ENCODE measurements around the gene TENT5C.

The TENT5C gene

DNA sequence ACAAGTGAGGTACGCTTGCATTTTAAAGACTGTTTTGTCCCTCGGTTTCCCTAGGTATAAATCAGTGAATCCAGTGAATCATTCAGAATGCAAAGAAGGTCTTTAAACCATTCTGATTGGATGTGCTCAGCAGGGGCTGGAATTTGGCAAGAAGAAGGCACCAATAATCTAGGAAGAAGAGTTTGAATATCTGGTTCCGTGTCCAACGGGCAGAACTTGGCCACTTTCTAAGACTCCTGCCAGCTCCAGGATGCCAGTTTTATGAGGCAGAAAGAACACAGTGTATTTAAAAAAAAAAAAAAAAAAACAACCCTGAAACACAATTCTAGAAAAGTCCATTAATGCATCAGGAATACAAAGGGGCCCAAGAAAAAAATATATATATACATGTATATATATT lies 3.0 kb upstream of the TENT5C start:
- TF ChIP-seq, protein P1, sequence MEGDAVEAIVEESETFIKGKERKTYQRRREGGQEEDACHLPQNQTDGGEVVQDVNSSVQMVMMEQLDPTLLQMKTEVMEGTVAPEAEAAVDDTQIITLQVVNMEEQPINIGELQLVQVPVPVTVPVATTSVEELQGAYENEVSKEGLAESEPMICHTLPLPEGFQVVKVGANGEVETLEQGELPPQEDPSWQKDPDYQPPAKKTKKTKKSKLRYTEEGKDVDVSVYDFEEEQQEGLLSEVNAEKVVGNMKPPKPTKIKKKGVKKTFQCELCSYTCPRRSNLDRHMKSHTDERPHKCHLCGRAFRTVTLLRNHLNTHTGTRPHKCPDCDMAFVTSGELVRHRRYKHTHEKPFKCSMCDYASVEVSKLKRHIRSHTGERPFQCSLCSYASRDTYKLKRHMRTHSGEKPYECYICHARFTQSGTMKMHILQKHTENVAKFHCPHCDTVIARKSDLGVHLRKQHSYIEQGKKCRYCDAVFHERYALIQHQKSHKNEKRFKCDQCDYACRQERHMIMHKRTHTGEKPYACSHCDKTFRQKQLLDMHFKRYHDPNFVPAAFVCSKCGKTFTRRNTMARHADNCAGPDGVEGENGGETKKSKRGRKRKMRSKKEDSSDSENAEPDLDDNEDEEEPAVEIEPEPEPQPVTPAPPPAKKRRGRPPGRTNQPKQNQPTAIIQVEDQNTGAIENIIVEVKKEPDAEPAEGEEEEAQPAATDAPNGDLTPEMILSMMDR (IDR thresholded peaks at IDR 0.05; ENCODE audit: control extremely low read depth, extremely low read depth, low read depth, missing control alignments), result no peak
- no peak for DNase-seq (ENCODE audit: extremely low spot score)
- ChIA-PET POLR2A (no interaction called here), CTCF (no interaction called here)

DNA sequence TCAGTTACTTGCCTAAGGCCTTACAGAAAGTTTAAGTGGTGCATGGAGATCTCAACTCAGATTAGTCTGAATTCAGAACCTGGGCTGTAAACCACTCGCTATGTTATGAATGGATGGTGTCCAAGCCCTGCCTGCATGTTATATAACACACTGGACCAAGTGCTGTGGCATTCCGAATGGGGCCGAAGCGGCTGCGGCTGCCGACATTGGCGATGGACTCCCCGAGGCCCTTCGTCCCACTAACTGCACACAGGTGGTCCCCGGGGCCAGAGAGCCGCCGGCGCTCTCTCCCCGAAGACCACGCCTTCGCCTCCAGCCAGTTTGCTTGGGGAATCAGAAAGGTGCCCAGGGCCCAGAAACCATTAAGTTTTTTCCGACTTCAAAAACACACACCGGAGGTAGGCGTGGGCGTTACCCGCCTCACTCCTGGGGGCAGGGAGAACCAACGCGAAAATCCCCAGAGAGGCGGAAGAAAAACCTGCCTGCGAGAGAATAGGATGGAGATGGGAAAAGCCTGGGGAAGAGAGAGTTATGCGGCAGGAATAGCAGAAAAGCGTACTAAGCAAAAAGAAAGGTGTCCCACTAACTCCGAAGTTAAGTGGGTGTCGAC lies 579 bp upstream of the TENT5C start:
- no peak for DNase-seq (ENCODE audit: extremely low spot score)
- ChIA-PET POLR2A (no interaction called here), CTCF (no interaction called here)
- TF ChIP-seq, protein P1 (IDR thresholded peaks at IDR 0.05; ENCODE audit: control extremely low read depth, extremely low read depth, low read depth, missing control alignments), result no peak

DNA sequence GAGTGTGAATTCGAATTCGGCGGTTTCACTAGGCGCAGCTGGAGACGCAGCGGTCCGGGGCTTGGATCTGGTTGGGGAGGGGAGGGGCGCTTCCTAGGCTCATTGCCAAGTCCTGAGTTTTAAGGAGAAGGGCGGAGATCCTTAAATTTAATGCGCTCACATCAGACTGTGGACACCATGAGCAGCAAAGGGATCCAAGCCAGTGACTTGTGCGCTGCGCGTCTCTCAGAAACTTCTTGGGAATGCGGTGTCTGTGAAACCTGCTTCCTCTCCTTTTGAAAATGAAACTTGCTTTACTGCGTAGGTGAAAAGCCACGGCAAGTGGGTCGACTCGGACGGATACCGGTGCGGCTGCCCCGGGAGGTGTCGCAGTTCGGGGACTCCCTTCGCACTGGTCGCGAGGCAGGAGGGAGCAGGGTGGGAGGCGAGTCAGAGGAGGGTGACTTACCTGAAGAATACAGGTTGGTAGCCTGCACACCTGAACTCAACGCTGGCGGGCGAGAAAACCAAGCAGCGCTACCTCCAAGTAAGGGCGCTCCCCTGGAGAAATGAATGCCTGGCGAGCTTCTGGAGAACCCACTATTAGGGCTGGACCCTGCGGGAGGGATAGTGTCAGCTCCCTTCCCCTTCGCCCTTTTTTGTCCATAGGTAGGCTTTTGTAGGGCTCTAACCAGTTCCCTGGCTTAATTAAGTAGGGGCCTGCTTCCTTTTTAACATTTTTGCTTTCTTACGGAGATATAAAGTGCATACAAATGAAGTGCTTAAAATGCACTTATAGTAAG lies 992 bp downstream of the TENT5C start:
- TF ChIP-seq, protein P1 (IDR thresholded peaks at IDR 0.05; ENCODE audit: control extremely low read depth, extremely low read depth, low read depth, missing control alignments), result no peak
- CTCF ChIA-PET, result interaction anchor here (0.7 to 1.7 kb wide), 5 partner anchors 13 to 73 kb away, joined by 3 to 5 read pairs (median 4); no protein-coding TSS in a partner anchor
- no peak for DNase-seq (ENCODE audit: extremely low spot score)
- POLR2A ChIA-PET, result interaction anchor here (0.6 to 0.9 kb wide), 2 partner anchors 19 to 24 kb away, joined by 3 read pairs; no protein-coding TSS in a partner anchor

DNA sequence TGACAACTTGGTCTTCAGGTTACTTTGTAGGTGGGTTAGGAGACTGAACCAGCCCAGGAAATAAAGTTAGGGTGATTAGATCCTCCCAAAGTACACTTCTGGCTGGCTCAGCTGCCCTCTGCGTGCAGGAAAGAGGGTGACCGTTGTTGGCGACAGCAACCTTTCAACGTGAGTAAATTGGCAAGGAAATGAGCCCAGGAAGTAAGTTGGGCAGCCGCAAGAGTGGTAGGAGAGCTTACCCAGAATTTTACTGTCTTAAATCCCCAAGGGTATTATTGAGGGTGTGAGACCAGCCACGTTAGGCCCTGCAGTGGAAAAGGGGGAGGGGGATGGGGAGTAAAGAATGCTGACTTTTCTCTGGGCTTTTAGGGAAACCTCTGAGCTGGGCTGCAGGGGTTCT lies 1.6 kb downstream of the TENT5C start:
- TF ChIP-seq, protein P1 (IDR thresholded peaks at IDR 0.05; ENCODE audit: control extremely low read depth, extremely low read depth, low read depth, missing control alignments), result no peak
- DNase-seq (ENCODE audit: extremely low spot score), result no peak
- ChIA-PET POLR2A (no interaction called here), CTCF (interaction anchor here (0.9 to 1.7 kb wide), 5 partner anchors 13 to 73 kb away, joined by 3 to 5 read pairs (median 4); no protein-coding TSS in a partner anchor)

DNA sequence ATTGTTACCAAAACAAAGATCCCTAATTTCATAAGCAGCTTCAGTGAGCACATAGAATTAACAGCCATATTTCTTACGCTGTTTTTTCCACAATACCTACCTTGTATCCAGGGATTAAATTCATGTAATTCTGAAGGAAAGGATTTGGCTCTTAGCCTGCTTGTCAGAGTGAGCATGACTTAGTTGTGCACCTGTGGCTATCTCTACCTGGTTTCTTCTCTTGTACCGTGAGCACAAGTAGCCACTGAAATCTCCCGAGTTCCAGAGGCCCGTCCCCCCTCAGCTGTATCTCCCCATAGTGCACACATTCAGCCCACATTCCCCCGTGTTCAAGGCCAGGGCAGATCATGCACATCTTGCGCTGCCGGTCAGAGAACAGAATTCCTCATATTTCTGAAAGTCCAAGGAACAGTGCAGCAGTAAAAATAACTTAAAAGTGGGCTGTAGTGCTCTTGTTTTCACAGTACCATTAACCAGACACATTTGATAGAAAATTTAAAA lies 2.3 kb downstream of the TENT5C start:
- POLR2A ChIA-PET, result interaction anchor here (0.6 kb wide), 1 partner anchor 536 kb away, joined by 3 read pairs; no protein-coding TSS in a partner anchor
- CTCF ChIA-PET, result interaction anchor here (0.9 to 1.7 kb wide), 4 partner anchors 14 to 73 kb away, joined by 3 to 4 read pairs (median 4); no protein-coding TSS in a partner anchor
- no peak for DNase-seq (ENCODE audit: extremely low spot score)
- TF ChIP-seq, protein P1 (IDR thresholded peaks at IDR 0.05; ENCODE audit: control extremely low read depth, extremely low read depth, low read depth, missing control alignments), result no peak

DNA sequence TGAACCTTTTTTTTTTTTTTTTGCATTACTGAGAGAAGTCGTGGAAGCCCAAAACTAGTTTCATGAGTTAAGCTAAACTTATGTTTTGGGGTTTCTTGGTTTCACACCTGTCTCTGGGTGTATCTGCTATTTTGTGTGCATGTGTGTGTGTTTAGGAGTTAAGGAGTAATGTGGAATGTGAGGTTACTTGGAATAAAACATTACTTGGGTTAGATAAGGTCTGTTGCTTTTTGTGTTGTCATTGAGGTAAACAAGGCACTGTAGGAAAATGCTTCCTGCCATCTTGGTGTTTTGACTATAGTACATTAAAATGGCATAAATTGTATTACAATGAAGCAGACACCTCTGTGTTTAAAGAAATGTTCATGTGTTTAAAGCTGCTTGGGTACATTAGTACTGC lies 2.9 kb downstream of the TENT5C start:
- TF ChIP-seq, protein P1 (IDR thresholded peaks at IDR 0.05; ENCODE audit: control extremely low read depth, extremely low read depth, low read depth, missing control alignments), result no peak
- ChIA-PET CTCF (interaction anchor here (1.2 to 3.3 kb wide), 2 partner anchors 64 to 73 kb away, joined by 3 to 10 read pairs; no protein-coding TSS in a partner anchor), POLR2A (no interaction called here)
- DNase-seq (ENCODE audit: extremely low spot score), result no peak

All from GM10248 (cell line).